Activated effector memory CD4-positive, alpha-beta T cell treated with anti-CD3 and anti-CD28 coated beads, Interleukin-2, amount 50 U/mL, for 16 hours (primary cell): ENCODE results near the gene OBP2A.

ENCODE experiments used
- DNase-seq: peaks from one replicate; pipeline ENCODE4 v3.0.0-alpha.2; 2020

Gene OBP2A

DNA sequence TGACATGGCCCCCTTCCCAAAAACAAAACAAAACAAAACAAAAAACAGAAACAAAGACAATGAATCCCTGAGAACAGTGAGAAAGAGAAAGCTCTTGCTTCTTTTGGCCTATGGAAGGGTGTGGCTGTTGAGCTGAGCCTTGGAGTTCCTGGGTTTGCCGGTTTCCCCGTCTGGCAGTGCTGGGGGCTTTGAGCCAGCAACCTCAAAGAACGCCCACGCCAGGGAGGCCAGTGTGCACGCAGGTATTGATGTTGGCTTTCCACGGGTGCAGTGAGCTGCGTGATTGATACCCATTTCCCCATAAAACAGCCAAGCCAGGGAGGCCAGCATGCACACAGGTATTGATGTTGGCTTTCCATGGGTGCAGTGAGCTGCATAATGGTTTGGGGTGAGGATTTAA is 33.0 kb upstream of the OBP2A start:
- peak; percentile 41 for DNase-seq

DNA sequence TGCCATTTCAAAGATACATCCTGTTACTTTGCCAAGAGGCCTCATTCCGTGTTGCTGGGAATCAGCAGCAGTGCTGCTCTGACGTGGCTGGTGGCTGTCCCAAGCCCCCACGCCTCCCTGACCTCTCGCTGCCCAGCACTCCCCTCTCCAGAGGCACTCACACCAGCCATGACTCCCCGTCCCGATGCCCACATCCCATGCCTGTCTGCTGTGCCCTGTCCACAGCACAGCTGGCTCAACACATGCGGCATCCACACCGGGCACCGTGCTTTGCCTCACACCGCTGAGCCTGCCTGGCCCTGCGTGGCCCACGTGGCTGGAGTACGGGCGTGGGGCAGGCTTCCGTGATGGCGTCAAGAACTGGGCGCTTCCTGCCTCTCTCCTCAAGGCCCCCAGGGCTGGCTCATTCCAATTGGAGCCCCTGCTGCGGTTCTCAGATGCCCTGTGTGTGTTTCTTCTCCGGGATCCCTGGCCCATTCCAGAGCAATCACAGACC is 32.5 kb upstream of the OBP2A start:
- peak; percentile 55 for DNase-seq

DNA sequence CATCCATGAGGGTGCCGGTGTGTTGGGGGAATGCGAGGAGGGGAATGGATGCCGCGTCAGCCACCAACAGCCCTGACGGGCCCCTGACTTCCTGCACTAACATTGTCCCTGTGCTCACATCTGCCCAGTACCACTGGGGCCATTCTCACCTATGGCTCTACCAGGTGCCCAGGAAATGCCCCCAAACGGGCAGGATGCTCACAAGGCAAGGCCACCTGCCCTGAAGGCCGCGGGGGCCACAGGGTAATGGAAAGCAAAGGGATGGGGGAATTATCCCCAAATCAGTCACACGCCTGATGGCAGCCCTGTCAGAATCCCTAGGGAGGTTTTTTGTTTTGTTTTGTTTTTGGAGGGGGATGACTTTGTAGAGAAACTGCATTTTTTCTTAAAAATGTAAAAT is 32.0 kb upstream of the OBP2A start:
- DNase-seq, result peak; percentile 38

DNA sequence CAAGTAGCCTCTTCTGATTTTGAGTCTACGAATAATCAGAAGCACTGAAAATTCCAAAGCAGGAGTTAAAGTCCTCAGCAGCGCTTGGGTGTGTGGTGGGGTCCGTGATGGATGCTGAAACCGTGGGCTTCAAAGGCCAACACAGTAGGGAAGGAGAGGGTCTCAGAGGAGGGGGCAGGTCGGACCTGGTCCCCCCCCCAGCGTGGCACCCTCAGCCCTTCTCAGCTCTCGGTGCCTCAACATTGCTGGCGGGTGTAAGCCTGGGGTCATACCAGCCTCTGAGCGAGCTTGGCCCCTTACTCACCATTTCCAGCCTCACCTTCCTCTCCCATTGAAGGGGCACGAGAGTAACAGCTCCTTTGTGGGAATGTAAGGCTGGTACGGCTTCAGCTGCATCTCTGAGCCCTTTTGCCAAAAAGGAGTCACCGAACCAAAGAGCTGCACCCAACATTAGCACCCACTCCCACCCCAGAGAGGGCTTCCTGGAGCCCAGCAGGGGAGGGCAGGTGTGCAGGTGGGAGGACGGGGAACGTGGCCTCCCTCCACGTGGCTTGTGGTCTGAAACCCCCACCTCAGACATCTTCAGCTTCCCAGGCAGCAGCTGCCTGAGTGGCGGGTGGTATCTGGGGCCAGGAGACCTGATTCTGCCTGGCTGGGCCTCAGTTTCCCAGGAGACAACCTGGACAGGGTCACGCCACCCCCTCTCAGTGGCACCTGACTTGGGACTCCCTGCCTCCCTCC is 31.4 kb upstream of the OBP2A start:
- DNase-seq, result peak; percentile 51

DNA sequence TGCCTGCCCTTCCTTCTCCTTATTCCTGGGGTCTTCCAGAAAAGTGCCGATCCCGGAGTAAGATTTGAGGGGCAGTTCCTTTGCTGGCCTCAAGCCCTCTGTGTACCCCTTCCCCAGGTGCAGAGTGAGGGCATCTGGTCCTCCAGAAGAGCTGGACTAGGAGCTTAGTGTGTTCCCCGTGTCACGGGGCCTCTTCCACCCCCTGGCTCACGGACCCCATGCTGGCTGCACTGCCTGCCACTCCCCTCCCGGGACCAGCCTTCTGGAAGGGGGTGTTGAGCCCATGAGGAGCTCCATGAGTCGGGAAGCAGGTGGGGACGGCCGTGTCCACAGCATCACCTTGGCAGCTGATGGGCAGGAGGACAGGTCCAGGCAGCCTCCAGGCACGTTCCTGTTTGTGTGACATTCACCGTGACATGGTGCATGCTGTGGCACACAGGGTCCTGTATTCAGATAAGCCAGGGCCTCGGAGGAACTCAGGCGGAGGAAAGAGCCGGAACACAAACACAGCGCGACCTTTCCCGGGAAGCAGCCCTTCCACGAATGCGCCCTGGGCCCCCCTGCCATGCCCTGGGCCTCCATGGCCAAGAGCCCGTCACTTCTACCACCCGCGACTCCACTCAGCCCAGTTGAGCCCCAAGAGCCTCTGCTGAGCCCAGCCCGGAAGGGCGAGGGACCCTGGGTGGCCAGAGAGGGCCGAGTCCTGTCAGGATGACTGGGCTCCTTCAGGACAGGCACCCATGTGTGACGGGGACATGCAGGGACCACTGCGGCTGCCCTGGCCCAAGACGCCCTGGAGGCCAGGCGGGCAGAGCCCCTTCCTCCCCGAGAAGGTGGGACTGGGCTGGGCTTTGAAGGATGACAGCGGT is 30.6 kb upstream of the OBP2A start:
- peak; percentile 55 for DNase-seq

DNA sequence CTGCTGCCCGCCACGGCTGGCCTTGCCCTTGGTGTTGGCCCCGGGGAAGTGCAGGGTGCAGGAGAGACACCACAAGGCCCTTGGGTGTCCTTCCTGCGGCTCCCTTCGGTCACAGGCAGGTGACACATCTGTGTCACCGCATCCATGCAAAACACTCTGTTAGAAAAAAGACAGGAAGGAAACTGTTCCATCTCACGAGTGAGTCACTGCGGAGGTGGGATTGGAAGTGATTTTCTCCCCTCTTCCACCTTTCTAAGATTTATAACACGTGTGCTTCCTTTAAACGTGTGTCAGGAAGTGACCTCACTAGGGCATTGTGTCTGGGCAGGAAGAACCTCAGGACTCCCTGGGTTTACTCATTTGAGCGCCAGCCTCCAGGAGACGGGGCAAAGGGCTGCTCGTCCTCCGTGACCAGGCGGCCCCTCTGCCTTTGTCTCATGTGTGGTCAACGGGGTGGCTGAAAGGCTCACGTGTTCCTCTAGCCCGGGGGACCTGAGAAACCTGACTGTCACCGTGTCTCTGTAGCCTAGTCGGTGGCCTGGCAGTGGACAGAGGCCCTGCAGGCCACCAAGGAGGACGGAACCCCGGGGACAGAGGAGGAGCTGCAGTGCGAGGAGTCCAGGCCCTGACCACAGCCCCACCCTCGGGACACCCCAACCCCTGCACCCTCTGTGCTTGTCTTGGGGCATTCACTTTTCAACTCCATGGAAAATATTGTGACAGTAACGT is 29.6 kb upstream of the OBP2A start:
- peak; percentile 41 for DNase-seq

DNA sequence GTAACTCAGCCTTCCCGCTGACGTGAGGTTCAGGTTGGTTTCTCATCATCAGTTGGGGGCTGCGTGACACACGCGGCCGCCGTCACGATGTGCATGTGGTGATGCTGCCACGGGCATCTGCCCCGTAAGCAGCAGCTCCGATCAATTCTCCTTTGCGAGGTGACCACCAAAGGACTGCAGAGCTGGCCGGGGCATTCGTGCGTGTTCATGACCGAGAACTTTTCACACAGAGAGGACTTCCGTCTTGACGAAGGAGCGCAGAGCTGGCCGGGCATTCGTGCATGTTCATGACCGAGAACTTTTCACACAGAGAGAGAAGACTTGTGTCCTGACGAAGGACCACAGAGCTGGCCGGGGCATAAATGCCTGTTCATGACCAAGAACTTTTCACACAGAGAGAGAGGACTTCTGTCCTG is 28.5 kb upstream of the OBP2A start:
- DNase-seq, result peak; percentile 55

DNA sequence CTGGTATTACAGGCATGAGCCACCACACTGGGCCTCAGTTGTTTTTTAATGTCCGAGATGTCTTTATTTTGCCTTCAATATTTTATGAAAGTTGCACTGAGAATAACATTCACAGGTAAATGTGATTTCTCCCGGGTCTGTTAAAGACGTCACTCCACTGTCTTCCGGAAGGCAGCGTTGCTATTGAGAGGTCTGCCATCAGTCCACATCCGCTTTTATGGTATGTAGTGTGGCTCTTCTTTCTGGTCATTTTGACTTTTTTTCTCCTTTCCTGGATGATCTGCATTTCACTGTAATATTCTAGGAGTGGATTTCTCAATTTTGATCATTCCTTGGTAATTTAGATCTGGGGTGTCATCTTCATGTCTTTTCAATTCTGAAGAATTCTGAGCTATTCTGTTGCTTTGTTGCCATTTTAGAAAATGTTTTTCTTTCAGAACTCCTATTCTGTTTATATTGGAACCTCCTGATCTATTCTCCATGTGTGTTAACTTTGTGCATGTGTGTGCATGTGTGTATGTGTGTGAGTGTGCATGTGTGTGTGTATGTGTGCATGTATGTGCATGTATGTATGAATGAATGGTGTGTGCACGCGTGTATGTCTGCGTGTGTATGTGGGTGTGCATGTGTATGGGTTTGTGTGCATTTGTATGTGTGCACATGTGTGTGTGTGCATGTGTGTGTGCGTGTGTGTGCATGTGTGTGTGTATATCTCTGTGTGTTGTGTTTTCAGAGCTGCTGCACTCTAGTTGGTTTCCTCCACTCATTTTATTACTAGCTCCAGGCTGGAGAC is 26.6 kb upstream of the OBP2A start:
- peak; percentile 28 for DNase-seq

DNA sequence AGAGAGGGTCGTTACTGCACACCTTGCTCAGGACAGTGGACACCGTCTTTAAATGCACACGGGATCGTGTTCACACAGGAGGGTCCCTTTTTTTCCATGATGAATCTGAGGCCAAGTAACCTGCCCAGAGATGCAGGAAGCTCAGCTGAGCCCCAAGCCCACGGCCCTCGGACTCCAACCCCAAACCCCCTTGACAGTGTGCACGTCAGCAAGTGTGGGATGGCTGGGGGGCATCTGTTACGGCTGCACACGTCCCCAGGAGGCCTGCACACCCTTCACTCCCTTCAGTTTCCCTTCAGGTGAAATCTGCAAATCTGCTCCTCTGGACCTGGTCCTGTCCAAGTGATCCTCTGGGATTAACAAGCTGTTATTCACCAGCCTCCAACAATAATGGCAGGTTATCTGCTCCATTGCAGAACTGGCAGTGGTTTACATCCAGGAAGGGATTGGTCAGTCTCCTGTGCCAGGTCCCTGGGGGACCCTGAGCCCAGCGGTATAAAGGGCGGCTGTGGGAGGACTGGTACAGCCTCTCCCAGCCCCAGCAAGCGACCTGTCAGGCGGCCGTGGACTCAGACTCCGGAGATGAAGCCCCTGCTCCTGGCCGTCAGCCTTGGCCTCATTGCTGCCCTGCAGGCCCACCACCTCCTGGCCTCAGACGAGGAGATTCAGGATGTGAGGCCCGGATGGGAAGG is 24.9 kb upstream of the OBP2A start, which contains the start of gene LCN1:
Gene LCN1, plus strand, starts transcription at position 525 of the 692 bp plus-strand sequence. Its CDS starts 58 bp downstream, at position 583.
- DNase-seq, result peak; percentile 33

DNA sequence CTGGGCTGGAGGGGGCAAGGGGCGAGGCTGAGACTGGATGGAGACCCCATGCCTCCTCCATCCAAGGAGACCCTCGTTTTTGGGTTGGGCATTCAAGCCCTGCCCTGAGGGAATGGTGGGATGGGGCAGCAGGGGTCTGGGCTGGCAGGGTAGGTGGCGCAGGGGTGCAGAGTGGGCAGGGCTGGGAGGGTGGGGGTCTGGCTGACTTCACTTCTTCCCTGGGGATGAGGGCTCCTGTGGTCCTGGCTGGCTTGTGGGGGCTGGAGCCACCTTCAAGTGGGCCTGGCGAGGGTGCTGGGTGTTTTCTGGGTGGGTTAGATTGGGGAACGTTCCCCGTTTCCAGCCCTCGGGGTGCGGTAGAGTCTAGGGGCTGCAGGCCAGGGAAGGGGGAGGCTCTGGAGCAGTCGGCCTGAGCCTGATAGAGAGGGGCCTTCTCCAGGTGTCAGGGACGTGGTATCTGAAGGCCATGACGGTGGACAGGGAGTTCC is 24.3 kb upstream of the OBP2A start:
- DNase-seq, result peak; percentile 13

DNA sequence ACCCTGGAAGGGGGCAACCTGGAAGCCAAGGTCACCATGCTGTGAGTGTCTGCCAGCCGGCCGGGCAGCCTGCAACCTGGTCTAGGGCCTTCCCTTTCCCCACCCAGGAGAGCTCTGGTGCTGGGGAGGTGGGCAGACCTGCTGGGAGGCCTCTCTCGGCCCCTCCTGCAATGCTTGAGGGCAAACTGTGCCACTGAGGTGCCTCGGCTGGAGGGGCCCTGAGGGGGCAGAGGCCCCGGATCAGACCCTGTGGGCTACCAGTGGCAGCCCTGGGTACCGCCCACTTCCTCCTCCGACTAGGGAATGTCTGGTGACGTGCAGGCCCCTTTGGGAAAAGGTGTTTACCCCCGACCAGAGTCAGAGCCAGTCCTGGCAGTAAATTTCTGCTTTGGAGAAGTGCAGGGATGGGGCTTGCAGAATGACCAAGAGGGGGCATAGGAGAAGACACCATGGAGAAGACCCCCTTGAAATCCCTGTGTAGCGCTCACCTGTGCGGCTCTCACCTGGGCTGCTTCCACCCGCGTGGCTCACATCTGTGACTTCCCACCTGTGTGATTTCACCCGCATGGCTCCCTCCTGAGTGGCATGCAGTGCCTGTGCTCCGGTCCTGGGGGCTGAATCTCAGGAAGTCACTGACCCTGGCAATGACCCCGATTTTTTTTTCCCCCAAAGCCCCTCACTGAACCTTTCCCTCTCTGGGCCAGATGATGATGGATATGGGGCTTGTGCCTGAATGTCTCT is 23.6 kb upstream of the OBP2A start:
- DNase-seq, result peak; percentile 46

DNA sequence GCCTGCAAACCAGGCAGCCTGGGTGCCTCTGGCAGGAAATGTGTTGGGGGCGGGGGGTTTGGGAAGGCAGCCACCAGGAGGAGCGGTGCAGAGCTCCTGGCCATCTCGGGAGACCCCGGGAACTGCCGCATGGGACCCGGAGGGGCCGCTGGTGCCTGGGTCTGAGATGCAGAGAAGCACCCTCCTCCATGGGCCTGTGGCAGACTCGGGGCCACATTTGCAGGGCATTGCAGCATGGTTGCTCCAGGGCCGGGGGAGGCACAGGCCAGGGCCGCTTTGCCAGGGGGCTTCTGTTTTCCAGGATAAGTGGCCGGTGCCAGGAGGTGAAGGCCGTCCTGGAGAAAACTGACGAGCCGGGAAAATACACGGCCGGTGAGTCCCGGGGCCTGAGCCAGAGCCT is 23.0 kb upstream of the OBP2A start:
- peak; percentile 33 for DNase-seq

DNA sequence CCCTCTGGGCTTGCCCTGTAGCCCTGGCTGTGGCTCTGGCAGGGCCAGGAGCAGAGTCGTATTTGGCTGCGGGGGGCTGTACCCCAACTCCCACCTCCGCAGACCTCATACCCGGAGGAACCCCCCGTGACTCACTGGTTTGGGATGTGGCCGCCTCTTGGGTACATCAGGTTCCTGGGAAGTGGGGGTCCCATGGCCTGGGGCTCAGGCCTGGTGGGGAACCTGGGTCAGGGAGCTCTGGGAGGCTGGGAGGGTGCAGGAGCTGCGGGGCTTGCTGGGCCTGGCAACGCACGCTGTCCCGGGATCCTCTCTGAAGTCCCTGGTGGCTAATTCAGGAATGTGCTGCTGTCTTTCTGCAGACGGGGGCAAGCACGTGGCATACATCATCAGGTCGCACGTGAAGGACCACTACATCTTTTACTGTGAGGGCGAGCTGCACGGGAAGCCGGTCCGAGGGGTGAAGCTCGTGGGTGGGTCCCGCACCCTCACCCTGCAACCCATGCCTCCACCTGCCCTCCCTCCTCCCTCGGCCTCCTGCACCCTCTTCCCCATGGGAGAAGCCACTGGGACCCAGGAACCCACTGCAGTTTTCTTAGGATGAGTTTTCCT is 22.3 kb upstream of the OBP2A start:
- peak; percentile 51 for DNase-seq

DNA sequence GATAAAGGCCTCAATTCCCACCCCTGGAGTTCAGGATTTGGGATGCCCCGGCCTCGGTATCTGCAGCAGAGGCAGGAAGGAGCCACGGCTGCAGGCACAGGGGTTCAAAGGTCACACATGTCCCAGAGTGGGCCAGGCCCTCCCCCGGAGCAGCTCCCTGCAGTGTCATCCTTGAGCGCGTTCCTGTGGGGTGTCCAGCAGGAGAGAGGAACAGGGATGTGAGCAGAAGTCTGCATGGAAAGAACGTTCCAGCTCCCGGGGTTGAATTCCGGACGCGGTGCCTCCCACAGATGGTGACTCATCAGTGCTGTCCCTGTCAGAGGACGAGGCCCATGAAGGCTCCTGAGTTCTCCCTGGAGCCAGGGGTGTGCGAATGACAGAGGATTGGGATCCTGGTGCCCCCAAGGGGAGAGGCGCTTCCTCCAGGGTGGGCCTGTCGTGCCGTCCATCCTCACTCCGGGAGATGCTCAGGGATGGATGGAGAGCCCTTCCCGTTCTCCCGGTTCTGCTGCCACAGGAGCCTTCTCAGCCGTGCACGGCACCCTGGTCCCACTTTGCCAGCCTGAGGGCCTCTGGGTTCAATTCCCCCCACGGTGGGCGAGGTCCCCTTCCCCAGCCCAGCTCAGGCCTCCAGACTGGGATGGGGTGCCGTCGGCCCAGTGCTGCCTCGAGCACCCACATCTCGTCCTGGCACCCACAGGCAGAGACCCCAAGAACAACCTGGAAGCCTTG is 21.6 kb upstream of the OBP2A start:
- DNase-seq, result peak; percentile 56

DNA sequence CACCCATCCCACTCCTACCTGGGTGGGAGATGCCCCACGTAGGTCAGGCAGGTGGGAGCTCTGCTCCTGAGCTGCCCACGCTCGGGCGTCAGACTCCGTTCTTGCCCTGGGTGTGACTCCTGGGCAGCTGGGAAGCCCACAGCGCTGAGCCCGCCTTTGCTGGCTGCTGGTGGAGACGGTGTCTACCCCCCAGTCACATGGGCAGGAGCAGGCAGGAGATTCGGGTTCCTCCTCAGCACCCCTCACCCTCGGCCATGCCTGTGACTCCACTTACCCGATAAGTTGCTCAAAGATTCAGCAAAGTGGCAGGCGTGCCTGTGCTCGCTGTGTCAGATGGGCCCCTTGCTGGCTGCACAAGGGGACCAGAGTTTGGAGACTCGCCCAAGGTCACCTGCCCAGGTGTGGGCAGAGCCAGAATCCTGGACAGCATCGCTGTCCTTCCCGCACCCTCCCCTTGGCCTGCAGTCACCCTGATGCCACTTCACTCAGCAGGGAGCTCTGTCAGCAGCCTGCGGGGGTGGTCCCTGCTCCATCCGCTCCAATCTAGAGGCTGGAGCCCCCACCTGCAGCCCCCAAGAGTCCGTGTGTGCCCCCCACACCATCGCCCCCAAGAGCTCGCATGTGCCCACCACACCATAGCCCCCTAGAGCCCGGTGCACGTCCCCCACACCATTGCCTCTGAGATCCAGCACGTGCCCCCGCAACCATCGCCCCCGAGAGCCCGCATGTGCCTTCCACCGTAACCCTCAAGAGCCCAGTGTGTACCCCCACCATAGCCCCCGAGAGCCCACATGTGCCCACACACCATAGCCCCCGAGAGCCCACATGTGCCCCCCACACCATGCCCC is 20.5 kb upstream of the OBP2A start:
- peak; percentile 57 for DNase-seq

DNA sequence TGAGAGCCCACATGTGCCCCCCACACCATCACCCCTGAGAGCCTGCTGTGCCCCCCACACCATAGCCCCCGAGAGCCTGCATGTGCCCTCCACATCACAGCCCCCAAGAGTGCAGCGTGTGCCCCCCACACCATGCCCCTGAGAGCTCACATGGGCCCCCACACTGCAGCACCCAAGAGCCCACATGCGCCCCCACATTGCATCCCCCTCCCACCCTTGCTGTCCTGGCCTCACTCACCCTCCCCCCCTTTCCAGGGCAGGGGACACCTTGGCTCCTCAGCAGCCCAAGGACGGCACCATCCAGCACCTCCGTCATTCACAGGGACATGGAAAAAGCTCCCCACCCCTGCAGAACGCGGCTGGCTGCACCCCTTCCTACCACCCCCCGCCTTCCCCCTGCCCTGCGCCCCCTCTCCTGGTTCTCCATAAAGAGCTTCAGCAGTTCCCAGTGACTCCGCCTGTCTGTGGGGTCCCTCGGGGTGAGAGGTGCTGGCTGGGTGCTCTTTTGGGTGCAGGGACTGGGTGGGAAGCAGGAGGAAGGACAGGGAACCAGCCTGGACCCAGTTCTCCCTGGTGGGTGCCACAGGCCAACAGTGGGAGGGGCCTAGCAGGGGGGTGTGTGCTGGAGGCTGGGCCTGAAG is 19.7 kb upstream of the OBP2A start:
- DNase-seq, result peak; percentile 28

DNA sequence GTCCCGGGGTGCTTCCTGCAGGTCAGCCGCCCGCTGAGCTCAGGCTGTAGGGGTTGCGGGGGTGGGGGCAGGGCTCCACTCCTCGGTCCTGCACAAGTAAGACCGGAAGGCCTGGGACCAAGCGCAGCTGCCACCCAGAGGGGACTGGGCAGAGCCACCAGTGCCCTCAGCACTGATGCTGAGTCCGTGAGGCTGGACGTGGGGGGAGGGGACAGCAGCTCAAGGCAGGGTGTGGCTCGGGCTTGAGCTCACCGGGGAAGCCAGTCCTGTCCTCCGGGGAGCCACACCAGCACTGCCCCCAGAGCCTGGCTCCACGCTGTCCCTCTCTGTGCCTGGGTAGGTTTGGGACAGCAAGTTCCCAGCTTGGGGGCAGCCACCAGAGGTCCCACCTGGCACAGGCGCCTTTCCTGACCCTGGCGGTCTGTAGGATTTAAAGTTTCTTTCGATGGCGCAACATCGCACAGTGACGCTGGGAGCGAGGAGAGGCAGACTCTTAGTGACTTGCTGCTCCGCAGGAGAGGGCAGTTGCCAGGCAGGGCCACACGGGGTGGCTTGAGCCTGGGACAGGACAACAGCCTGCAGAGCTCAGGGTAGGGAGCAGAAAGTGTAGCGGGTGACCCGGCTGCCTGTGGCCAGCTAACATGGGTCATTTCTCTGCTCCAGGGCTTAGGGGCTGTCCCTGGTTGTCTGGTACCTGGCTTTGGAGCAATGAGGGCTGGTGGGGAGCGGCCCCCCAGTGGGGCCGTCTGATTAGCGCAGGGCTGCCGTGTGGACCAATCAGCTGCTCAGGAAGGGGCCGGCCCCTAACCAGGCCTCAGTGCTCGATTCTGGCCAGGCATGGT is 19.0 kb upstream of the OBP2A start:
- peak; percentile 50 for DNase-seq
